ENCODE measurements around the gene LRCH1. TPM values are rescaled to one million over a fixed set of nuclear protein-coding genes. Genes with fewer than 3 reads are reported as not detected.

Gene LRCH1
- total and polyA plus RNA-seq, 2 experiments from 2014 or later: 3.9 to 9.2 TPM

DNA sequence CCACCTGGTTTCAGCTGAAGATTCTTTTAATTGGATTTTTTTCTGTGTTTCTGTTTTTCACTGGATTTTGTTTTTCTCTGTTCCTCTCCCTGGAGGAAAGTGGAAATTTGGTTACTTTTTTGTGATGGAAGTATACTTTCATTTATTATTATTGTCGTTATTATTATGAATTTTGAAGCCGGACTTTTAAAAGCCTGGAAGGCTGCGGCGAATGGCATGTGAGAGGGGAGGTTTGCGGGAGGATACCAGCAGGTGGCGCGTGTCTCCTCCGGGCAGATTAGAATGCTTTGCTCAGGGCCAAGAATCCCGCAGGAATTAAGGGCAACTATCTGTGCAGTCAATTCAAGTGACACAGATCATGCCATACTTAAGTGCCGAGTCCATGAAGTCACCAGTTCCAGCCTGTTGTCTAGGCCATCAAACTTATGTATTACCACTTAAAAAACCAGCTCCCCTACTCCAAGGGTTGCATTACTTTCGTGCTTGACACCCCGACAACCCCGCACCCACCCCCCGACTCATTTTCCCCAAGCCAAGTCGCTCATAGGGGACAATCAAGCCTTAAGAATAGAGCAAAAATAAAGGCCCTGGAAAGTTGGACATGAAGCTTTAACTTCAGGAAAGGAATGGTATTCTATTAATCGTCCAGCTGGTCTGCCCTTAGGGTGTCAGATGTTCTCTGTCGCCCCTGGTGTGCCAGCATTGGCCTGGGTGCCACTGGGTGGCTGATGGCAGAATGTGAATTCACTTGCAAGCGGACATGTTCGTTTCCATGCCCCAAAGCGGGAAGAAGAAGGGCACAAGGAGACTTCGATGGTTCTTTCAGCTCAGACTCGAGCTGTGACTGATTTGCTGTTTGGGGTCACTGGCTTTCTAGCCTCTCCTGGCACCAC, 1.3 kb upstream of the LRCH1 start:
- DNase-seq (ENCODE audit: low spot score) (peak; percentile 87), ATAC-seq (peak; percentile 26)
- Histone ChIP-seq H3K36me3 (ENCODE audit: insufficient read depth) (no peaks in the 10 kb centered on the region), H3F3A (replicated peaks; ENCODE audit: low read depth) (0 out of 2 replicates have a peak, but pooled peaks cover 3% of the 10 kb centered on the region), H3K4me1 (ENCODE audit: insufficient read depth) (peaks cover 19% of the 10 kb centered on the region), H2AFZ (peak overlapping the region; percentile 97), H3K9me2 (ENCODE audit: insufficient read depth) (no peaks in the 10 kb centered on the region), H3K27ac (ENCODE audit: low read depth) (no peak overlapping the region), H3K79me2 (replicated peaks; ENCODE audit: insufficient read depth) (peaks cover 24% of the 10 kb centered on the region), H4K20me1 (replicated peaks; ENCODE audit: insufficient read depth) (peaks cover 9% of the 10 kb centered on the region; the same call in 1 of the 2 replicates), H3K4me2 (peak overlapping the region; percentile 100), H3K27me3 (ENCODE audit: insufficient read depth) (peaks cover 18% of the 10 kb centered on the region), H3K4me3 (peak overlapping the region; percentile 90)
- Mint-ChIP-seq H3K9me3 (no peaks in the 10 kb centered on the region), H3K36me3 (ENCODE audit: low read depth) (no peaks in the 10 kb centered on the region), H3K4me3 (peak overlapping the region; percentile 92), H3K27ac (no peak overlapping the region), H3K27me3 (ENCODE audit: insufficient read depth, low read depth, poor library complexity) (peaks cover 21% of the 10 kb centered on the region), H3K4me1 (peaks cover 22% of the 10 kb centered on the region; the same call in 2 of the 3 replicates)
- TF ChIP-seq ZNF114 (CRISPR knock-in tag; IDR thresholded peaks at IDR 0.05) (no peak), JUNB (IDR thresholded peaks at IDR 0.05; ENCODE audit: unreplicated experiment) (no peak), CREB1 (CRISPR knock-in tag; IDR thresholded peaks at IDR 0.05; ENCODE audit: low read depth) (no peak), POLR2AphosphoS5 (IDR thresholded peaks at IDR 0.05; ENCODE audit: low read depth) (no peak), EZH2phosphoT487 (IDR thresholded peaks at IDR 0.05; ENCODE audit: unreplicated experiment) (no peak), EZH2 (IDR thresholded peaks at IDR 0.05; ENCODE audit: low read depth, unreplicated experiment) (no peak)
- TF ChIP-seq, protein P1, sequence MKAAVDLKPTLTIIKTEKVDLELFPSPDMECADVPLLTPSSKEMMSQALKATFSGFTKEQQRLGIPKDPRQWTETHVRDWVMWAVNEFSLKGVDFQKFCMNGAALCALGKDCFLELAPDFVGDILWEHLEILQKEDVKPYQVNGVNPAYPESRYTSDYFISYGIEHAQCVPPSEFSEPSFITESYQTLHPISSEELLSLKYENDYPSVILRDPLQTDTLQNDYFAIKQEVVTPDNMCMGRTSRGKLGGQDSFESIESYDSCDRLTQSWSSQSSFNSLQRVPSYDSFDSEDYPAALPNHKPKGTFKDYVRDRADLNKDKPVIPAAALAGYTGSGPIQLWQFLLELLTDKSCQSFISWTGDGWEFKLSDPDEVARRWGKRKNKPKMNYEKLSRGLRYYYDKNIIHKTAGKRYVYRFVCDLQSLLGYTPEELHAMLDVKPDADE (IDR thresholded peaks at IDR 0.05): no peak
- TF ChIP-seq, protein P2, sequence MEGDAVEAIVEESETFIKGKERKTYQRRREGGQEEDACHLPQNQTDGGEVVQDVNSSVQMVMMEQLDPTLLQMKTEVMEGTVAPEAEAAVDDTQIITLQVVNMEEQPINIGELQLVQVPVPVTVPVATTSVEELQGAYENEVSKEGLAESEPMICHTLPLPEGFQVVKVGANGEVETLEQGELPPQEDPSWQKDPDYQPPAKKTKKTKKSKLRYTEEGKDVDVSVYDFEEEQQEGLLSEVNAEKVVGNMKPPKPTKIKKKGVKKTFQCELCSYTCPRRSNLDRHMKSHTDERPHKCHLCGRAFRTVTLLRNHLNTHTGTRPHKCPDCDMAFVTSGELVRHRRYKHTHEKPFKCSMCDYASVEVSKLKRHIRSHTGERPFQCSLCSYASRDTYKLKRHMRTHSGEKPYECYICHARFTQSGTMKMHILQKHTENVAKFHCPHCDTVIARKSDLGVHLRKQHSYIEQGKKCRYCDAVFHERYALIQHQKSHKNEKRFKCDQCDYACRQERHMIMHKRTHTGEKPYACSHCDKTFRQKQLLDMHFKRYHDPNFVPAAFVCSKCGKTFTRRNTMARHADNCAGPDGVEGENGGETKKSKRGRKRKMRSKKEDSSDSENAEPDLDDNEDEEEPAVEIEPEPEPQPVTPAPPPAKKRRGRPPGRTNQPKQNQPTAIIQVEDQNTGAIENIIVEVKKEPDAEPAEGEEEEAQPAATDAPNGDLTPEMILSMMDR (conservative IDR thresholded peaks at IDR 0.05; ENCODE audit: low read depth in 2 of 2): peak; percentile 82 to 90
- TF ChIP-seq, protein P3, sequence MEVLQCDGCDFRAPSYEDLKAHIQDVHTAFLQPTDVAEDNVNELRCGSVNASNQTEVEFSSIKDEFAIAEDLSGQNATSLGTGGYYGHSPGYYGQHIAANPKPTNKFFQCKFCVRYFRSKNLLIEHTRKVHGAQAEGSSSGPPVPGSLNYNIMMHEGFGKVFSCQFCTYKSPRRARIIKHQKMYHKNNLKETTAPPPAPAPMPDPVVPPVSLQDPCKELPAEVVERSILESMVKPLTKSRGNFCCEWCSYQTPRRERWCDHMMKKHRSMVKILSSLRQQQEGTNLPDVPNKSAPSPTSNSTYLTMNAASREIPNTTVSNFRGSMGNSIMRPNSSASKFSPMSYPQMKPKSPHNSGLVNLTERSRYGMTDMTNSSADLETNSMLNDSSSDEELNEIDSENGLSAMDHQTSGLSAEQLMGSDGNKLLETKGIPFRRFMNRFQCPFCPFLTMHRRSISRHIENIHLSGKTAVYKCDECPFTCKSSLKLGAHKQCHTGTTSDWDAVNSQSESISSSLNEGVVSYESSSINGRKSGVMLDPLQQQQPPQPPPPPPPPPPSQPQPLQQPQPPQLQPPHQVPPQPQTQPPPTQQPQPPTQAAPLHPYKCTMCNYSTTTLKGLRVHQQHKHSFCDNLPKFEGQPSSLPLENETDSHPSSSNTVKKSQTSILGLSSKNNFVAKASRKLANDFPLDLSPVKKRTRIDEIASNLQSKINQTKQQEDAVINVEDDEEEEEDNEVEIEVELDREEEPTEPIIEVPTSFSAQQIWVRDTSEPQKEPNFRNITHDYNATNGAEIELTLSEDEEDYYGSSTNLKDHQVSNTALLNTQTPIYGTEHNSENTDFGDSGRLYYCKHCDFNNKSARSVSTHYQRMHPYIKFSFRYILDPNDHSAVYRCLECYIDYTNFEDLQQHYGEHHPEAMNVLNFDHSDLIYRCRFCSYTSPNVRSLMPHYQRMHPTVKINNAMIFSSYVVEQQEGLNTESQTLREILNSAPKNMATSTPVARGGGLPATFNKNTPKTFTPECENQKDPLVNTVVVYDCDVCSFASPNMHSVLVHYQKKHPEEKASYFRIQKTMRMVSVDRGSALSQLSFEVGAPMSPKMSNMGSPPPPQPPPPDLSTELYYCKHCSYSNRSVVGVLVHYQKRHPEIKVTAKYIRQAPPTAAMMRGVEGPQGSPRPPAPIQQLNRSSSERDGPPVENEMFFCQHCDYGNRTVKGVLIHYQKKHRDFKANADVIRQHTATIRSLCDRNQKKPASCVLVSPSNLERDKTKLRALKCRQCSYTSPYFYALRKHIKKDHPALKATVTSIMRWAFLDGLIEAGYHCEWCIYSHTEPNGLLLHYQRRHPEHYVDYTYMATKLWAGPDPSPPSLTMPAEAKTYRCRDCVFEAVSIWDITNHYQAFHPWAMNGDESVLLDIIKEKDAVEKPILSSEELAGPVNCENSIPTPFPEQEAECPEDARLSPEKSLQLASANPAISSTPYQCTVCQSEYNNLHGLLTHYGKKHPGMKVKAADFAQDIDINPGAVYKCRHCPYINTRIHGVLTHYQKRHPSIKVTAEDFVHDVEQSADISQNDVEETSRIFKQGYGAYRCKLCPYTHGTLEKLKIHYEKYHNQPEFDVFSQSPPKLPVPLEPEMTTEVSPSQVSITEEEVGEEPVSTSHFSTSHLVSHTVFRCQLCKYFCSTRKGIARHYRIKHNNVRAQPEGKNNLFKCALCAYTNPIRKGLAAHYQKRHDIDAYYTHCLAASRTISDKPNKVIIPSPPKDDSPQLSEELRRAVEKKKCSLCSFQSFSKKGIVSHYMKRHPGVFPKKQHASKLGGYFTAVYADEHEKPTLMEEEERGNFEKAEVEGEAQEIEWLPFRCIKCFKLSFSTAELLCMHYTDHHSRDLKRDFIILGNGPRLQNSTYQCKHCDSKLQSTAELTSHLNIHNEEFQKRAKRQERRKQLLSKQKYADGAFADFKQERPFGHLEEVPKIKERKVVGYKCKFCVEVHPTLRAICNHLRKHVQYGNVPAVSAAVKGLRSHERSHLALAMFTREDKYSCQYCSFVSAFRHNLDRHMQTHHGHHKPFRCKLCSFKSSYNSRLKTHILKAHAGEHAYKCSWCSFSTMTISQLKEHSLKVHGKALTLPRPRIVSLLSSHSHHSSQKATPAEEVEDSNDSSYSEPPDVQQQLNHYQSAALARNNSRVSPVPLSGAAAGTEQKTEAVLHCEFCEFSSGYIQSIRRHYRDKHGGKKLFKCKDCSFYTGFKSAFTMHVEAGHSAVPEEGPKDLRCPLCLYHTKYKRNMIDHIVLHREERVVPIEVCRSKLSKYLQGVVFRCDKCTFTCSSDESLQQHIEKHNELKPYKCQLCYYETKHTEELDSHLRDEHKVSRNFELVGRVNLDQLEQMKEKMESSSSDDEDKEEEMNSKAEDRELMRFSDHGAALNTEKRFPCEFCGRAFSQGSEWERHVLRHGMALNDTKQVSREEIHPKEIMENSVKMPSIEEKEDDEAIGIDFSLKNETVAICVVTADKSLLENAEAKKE (CRISPR knock-in tag; IDR thresholded peaks at IDR 0.05): no peak
